Endothelial cell of hepatic sinusoid (primary cell): ENCODE data around the gene PI4KA.

Source experiments
- in situ Hi-C: cut with HindIII; loops from 2 replicates; pipeline ENCODE4 v1.10.0; 2017; ENCODE audit warnings: low sequenced_read_pairs

PI4KA gene

GRCh38 chr22:20881869-20882815, 23.5 kb upstream of the PI4KA start:
- in situ Hi-C loops, result no loop called here

- in situ Hi-C loops, result no loop called here
These were observed 22.6 kb upstream of the PI4KA start for GRCh38 chr22:20881231-20881630.

- in situ Hi-C loops, result no loop called here
These were observed 19.1 kb upstream of the PI4KA start for GRCh38 chr22:20877715-20878114.

GRCh38 chr22:20875296-20875695, 16.7 kb upstream of the PI4KA start:
- in situ Hi-C loops, result no loop called here

DNA sequence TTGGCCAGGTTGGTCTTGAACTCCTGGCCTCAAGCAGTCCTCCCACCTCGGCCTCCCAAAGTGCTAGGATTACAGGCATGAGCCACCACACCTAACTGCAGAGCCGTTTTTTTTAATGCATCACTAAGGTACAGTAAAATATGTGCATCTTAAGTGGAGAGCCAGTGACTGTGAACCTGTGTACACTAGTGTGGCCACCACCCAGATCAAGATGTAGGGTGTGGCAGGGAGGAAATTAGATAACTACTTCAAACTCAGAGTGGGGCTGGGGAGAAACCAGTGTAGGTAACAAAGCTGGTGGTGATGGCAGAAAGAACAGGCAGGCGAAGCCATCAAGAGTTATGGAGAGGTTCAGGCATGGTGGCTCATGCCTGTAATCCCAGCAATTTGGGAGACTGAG, 14.6 kb upstream of the PI4KA start:
- in situ Hi-C loops, result no loop called here

GRCh38 chr22:20869234-20869633, 10.6 kb upstream of the PI4KA start:
- in situ Hi-C loops, result loop anchor here (5.0 kb wide), 2 partner anchors 52 to 93 kb away; no protein-coding TSS in a partner anchor

GRCh38 chr22:20868025-20868962, 9.7 kb upstream of the PI4KA start:
- in situ Hi-C loops, result loop anchor here (5.0 kb wide), 2 partner anchors 51 to 94 kb away; no protein-coding TSS in a partner anchor

- in situ Hi-C loops, result loop anchor here (5.0 kb wide), 2 partner anchors 50 to 95 kb away; no protein-coding TSS in a partner anchor
These were observed 8.8 kb upstream of the PI4KA start for GRCh38 chr22:20867179-20868024.

DNA sequence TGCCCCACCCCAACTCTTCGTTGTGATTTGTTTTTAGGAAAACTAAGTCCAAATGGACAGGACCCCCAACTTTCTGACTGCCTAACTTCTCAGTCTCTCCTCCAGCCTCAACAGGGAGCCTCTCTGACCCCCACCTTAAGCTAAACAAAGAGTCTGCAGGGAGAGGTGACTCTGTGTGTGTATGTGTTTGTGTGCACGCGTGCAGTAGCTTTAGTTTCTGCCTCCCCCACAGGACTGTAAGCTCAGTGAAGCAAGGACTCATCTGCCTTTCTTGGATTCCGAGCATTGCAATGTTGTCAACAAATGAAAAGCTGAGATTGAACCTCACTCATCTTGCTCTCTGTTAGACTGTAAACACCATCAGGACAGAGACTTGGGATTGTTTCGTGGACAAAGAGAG, 8.1 kb upstream of the PI4KA start:
- in situ Hi-C loops, result loop anchor here (5.0 kb wide), 2 partner anchors 49 to 96 kb away; no protein-coding TSS in a partner anchor

GRCh38 chr22:20865875-20866445, 7.3 kb upstream of the PI4KA start:
- in situ Hi-C loops, result loop anchor here (5.0 kb wide), 2 partner anchors 49 to 96 kb away; no protein-coding TSS in a partner anchor

DNA sequence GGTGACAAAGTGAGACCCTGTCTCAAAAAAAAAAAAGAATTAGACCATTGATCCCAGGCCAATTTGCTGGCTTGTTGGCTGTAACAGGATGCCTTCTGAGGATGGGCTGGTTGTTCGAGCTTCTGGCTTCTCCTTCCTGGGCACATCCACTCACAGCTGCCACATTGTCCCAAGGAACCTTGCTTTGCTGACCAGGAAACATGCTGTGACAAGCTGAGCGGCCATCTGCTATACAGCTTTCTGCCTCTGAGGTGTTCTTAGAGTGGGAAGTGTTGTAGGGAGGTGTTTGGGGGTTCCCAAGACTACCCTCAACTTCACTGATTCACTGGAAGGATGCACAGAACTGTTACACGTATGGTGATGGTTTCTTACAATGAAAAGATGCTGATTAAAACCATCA, 6.7 kb upstream of the PI4KA start:
- in situ Hi-C loops, result loop anchor here (5.0 kb wide), 2 partner anchors 48 to 97 kb away; no protein-coding TSS in a partner anchor

GRCh38 chr22:20864186-20864908, 5.7 kb upstream of the PI4KA start:
- in situ Hi-C loops, result no loop called here

GRCh38 chr22:20863366-20863765, 4.8 kb upstream of the PI4KA start:
- in situ Hi-C loops, result no loop called here

GRCh38 chr22:20862540-20862939, 3.9 kb upstream of the PI4KA start:
- in situ Hi-C loops, result no loop called here

DNA sequence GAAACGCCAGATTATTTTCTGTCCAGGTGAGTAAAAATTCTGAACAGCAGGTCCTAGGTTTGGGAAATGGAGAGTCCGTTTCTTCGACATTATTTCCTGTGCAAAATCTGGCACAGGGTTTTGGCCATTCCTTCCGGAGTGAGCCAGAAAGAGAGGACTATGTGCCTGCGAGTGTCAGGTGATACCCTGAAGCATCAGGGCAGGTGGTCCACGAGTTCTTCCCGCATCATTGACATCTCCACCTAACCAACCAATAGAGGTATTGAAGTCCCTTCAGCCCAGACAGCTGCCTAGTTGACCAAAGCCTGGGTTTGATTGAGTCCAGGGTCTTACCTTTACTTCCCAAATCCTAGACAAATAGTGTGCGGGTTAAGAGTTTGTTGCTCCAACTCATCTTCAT, 1.0 kb upstream of the PI4KA start:
- in situ Hi-C loops, result no loop called here

DNA sequence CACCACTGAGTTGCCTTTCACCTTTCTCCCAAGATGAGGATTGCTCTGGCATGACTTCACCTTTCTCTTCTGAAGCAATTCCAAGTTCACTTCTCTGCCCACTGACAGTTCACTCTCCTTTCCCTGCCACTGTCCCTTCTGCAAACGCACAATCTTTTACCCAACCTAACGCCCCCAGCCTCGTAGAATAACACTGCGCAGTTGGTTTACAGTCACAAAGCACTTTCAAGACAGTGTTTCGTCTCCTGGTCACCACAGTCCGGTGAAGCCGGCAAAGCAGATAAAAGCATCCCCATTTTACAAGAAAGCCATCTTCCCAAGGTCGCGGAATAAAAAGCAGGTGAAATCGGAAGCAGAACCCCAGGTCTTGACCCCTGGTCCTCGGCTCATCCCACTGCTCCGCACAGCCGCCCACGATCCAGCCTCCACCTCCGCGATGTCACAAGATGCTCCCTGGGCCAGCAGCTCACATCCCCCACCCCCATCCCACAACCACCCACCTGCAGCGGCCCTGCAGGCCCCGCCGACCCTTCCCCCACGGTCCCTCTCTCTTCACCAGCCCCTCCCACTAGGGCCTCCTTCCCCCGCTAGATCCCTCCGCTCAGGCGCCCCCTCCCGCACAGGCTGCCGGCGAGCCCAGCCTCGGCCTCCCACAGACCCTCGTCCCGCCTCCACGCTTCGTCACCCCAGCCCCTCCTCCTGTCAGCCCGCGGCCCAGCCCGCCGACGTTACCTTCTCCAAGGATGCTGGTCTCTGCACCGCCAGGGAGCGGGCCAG, 585 bp downstream of the PI4KA start:
- in situ Hi-C loops, result no loop called here

DNA sequence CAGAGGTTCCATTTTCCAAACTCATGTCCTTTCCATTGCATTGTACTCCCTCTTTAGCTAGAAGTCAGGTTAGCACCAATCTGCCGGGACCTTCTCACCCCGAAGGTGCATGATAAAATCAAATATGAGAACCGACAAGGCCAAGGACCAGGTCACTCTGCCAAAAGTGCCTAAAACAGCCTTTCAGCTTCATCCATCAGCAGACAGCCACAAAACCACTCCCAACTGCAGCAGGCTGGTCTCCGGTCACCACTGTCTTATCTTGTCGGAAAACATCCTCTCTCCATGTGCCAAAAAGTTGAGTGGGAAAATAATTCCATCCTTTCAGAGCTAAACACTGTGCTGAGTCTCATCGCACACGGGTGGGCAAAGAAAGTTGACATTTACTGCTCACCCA, 1.4 kb downstream of the PI4KA start:
- in situ Hi-C loops, result no loop called here

DNA sequence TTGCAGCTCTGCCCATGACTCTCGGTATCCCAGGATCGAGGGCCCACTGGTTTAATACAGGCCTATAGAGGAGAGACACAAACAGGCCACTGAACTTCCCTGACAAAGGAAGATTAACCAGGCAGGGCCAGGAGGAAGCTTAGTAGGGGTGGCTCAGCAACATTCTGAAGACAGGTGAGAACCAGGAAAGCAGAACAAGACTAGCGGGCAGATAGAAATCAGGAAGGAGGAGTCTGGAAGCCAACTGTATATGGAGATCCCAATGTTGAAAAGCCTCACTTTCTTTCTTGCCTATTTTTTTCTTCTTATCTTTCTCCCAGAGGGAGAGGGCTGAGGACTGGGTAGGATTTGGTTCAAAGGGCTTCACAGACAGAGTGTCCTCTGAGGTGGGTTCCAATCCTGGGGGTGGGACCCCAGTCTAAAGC, 5.4 kb downstream of the PI4KA start:
- in situ Hi-C loops, result no loop called here
